NT2/D1 (cell line): ENCODE measurements around the gene SGCD.

ENCODE experiments used
- DNase-seq: peaks from one replicate; pipeline ENCODE4 v3.0.0-alpha.2; 2011; ENCODE audit warnings: low read depth, low spot score
- H3K27me3 ChIP-seq: 2 replicates; pipeline ENCODE4 v1.6.0; 2011; ENCODE audit warnings: mild to moderate bottlenecking; ENCODE audit not compliant: insufficient read length, insufficient read depth
- H3K36me3 ChIP-seq: 2 replicates; pipeline ENCODE4 v1.6.1; 2011; ENCODE audit warnings: mild to moderate bottlenecking, low read length, mixed read lengths; ENCODE audit not compliant: insufficient read depth, insufficient read length
- H3K4me1 ChIP-seq: 2 replicates; pipeline ENCODE4 v1.5.1; 2011; ENCODE audit not compliant: insufficient read depth, insufficient read length
- H3K4me3 ChIP-seq: 2 replicates; pipeline ENCODE4 v1.5.1; 2011; ENCODE audit warnings: low read depth; ENCODE audit not compliant: insufficient read length
- H3K9ac ChIP-seq: 2 replicates; pipeline ENCODE4 v1.6.0; 2011; ENCODE audit warnings: low read depth; ENCODE audit not compliant: insufficient read length
- H3K9me3 ChIP-seq: 2 replicates; pipeline ENCODE4 v1.5.1; 2011; ENCODE audit warnings: mild to moderate bottlenecking, low read length; ENCODE audit not compliant: insufficient read depth
- SUZ12 ChIP-seq: IDR thresholded peaks from 2 replicates; pipeline ENCODE4 v1.6.1; 2011; ENCODE audit not compliant: insufficient read length, insufficient read depth; ENCODE audit errors: extremely low read depth
- YY1 ChIP-seq: IDR thresholded peaks from 2 replicates; pipeline ENCODE4 v1.6.1; 2011; ENCODE audit not compliant: insufficient read length, insufficient read depth
- ZNF274 ChIP-seq: IDR thresholded peaks from 2 replicates; pipeline ENCODE4 v1.6.1; 2011; ENCODE audit warnings: mild to moderate bottlenecking, low read depth, low read length

The SGCD gene

DNA sequence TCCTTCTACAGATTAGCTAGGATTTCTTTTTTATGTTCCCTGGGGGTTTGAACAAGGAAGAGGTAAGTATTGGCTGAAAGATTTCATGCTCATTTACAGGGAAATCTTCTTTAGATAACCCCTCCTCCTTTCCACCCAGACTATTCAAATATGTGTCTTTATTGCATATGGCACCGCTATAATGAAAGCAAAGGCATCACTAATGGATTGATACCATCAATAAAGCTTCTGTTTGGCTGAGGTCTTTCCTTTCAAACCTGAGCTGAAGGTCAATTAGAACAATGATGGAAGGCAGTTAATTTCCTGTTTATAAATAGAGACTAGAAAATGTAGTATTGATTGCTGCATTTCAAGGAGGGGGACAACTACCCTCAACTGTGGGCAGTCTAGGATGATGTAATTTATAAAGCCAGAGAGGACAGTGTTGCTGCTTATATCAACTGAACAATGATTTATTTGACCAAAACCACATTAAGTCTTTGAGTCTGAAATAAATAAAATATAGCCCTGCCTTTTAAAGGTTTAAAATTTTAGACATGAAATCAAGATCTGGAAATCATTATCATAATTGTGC is 132.9 kb downstream of the SGCD start:
- H3K27me3 ChIP-seq: no peaks in the 10 kb centered on the region
- H3K9ac ChIP-seq: no peak overlapping the region
- TF ChIP-seq YY1 (no peak), SUZ12 (no peak), ZNF274 (no peak)
- H3K36me3 ChIP-seq: no peaks in the 10 kb centered on the region
- DNase-seq: no peak
- no peaks in the 10 kb centered on the region for H3K9me3 ChIP-seq
- H3K4me3 ChIP-seq: no peak overlapping the region
- no peaks in the 10 kb centered on the region for H3K4me1 ChIP-seq

DNA sequence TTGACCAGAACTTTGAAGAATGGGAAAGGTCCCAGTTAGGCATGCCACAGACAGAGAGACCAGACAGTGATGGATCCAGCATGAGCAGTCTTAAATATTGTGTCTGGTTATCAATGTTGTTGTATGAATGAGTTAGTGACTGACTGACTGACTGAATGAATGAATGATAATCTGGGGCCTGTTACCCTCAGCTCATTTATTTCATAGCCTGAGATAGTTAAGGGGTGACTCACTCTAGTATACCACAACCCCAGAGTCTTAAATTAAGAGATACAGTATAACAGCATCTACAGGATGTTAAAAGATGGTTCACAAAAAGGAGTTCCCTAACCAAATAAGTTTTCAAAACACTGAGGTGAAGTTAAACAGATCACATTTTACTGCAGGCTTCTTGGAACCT is 133.5 kb downstream of the SGCD start:
- Histone ChIP-seq H3K4me1 (no peaks in the 10 kb centered on the region), H3K9me3 (no peaks in the 10 kb centered on the region), H3K9ac (no peak overlapping the region), H3K27me3 (no peaks in the 10 kb centered on the region), H3K4me3 (no peak overlapping the region), H3K36me3 (no peaks in the 10 kb centered on the region)
- no peak for DNase-seq
- TF ChIP-seq YY1: no peak
- TF ChIP-seq ZNF274: no peak

DNA sequence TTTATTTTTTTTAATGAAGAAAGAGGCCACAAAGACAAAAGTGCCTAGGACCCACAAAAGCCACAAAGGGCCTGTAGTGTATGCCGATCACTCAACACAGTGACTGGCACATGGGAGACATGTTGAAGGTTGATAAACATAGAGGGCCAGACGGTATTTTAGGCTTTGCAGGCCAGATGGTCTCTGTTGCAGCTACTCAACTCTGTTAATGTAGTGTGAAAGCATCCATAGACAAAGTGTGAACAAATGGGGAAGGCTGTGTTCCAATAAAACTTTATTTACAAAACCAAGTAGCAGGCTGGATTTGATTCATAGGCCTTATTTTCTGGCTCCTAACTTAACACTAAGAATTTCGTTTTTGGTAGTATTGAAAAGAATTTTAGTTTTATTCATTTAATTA is 139.9 kb downstream of the SGCD start:
- Histone ChIP-seq H3K27me3 (no peaks in the 10 kb centered on the region), H3K9ac (no peak overlapping the region), H3K9me3 (no peaks in the 10 kb centered on the region), H3K4me3 (no peak overlapping the region), H3K36me3 (no peaks in the 10 kb centered on the region), H3K4me1 (no peaks in the 10 kb centered on the region)
- DNase-seq: no peak
- no peak for TF ChIP-seq YY1
- TF ChIP-seq SUZ12: no peak
- TF ChIP-seq ZNF274: no peak

DNA sequence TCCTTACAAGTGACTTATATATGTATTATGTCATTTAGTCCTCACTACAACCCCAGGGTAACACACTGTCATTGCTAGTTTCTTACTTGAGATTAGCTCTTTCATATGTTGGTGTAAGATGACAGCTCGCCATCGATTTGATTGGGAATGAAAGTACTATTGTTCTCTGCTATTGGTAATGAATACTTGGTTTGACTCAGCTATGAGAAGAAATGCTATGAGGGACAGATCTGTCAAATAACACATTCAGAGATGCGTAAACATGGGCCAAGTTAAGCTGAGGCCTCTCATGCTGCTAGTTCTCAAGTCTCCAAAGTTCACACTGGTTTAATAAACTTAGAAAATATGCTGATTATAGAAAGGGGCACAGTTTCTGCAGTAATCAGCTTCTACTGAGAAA is 142.7 kb downstream of the SGCD start:
- no peak overlapping the region for H3K4me3 ChIP-seq
- no peak for DNase-seq
- TF ChIP-seq ZNF274 (no peak), YY1 (no peak), SUZ12 (no peak)
- H3K36me3 ChIP-seq: no peaks in the 10 kb centered on the region
- H3K27me3 ChIP-seq: no peaks in the 10 kb centered on the region
- H3K9ac ChIP-seq: no peak overlapping the region
- no peaks in the 10 kb centered on the region for H3K9me3 ChIP-seq
- H3K4me1 ChIP-seq: no peaks in the 10 kb centered on the region

DNA sequence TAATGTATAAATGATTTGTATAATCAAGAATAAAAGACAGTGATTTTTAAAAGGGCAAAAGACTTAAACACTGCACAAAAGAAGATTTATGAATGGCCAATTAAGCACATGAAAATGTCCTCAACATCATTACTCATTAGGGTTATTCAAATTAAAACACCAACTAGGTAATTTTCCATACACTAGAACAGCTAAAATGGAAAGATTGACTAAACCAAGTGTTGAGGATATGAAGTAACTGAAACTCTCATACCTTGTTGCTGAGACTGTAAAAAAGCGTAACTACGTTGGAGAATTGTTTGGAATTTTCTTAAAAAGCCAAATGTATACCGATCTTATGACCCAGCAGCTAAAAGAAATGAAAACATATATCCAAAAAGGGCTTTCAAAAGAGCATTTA is 144.9 kb downstream of the SGCD start:
- no peak overlapping the region for H3K9ac ChIP-seq
- no peak overlapping the region for H3K4me3 ChIP-seq
- DNase-seq: no peak
- no peak for TF ChIP-seq ZNF274
- TF ChIP-seq SUZ12: no peak
- TF ChIP-seq YY1: no peak
- no peaks in the 10 kb centered on the region for H3K36me3 ChIP-seq
- H3K9me3 ChIP-seq: no peaks in the 10 kb centered on the region
- no peaks in the 10 kb centered on the region for H3K27me3 ChIP-seq
- no peaks in the 10 kb centered on the region for H3K4me1 ChIP-seq

DNA sequence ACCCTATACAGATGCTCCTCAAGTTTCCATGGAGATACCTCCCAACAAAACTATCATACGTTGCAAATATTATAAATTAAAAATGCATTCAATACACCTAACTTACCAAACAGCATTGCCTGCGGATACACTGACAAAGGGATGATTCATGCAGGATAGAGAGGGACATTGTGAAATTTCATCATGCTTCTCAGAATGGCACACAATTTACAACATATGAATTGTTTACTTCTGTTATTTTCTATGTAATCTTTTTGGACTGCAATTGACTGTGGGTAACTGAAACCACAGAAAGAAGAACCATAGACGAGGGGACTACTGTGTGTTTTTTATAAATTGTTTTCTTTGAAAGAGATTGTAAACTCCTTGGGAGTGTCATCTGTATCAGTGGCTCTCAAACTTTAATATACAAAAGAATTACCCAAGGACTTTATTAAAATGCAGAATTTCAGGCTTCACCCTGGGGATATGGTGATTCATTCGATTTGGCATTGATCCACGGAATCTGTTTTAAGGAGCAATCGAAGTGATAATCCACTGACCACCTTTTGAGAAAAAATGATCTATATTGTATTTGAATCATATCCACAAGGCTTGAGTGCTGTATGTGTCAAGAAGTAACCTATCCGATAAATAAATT is 146.4 kb downstream of the SGCD start:
- H3K27me3 ChIP-seq: no peaks in the 10 kb centered on the region
- no peak overlapping the region for H3K4me3 ChIP-seq
- no peaks in the 10 kb centered on the region for H3K4me1 ChIP-seq
- H3K9me3 ChIP-seq: no peaks in the 10 kb centered on the region
- H3K9ac ChIP-seq: no peak overlapping the region
- DNase-seq: no peak
- TF ChIP-seq SUZ12 (no peak), ZNF274 (no peak), YY1 (no peak)
- H3K36me3 ChIP-seq: no peaks in the 10 kb centered on the region

DNA sequence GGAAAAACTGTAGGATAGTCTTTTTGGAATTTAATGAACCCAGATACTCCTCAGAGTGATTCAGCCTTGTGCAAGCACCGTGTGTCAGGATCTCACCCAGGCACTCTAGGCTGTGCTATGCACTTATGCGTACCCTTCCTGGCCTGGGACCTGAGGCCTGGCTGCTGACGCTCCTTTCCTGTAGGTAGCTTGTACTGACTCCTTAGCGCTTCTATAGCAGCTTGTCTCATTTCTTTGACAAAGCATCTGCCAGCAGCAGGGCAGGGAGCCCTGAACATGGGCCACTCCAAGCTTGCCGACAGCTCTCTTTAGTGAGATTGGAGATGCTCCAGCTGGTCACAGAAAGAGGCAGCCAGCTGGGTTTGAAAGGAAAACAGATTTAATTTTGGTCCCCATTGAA is 147.3 kb downstream of the SGCD start:
- Histone ChIP-seq H3K9ac (no peak overlapping the region), H3K9me3 (no peaks in the 10 kb centered on the region), H3K4me1 (no peaks in the 10 kb centered on the region), H3K4me3 (no peak overlapping the region), H3K27me3 (no peaks in the 10 kb centered on the region), H3K36me3 (no peaks in the 10 kb centered on the region)
- DNase-seq: no peak
- TF ChIP-seq ZNF274 (no peak), SUZ12 (no peak), YY1 (no peak)
